Activated B cell treated with CpG ODN at 0.5 μM for 24 hours (primary cell): ENCODE data around the gene HIPK1. TPM values are rescaled to one million over a fixed set of nuclear protein-coding genes. Genes with fewer than 3 reads are reported as not detected.

Experiments
- ATAC-seq: fragments of 200-7000 bp; cut with Tn5 transposase; one replicate; pipeline ENCODE4 v1.10.0; 2021; ENCODE audit warnings: low read depth, mild to moderate bottlenecking, moderate library complexity
- CTCF ChIA-PET: fragments of 350-600 bp; sonication (Branson Sonifier 250); formaldehyde crosslinking; loops from one replicate; lab custom pipeline; 2021; ENCODE audit warnings: antibody characterized with exemption; lab: Charles Lee
- POLR2A ChIA-PET: fragments of 350-600 bp; sonication (Branson Sonifier 250); formaldehyde crosslinking; loops from one replicate; lab custom pipeline; 2021; ENCODE audit warnings: antibody characterized with exemption; lab: Charles Lee
- DNase-seq: peaks from one replicate; pipeline ENCODE4 v3.0.0; 2022
- H3K27ac Mint-ChIP-seq: one replicate; pipeline ENCODE4 v1.8.0; 2020; ENCODE audit warnings: mixed read lengths
- H3K27me3 Mint-ChIP-seq: one replicate; pipeline ENCODE4 v1.8.0; 2021; ENCODE audit warnings: mixed read lengths
- H3K36me3 Mint-ChIP-seq: one replicate; pipeline ENCODE4 v1.8.0; 2021; ENCODE audit warnings: low read depth, mixed read lengths
- H3K4me1 Mint-ChIP-seq: one replicate; pipeline ENCODE4 v1.8.0; 2021; ENCODE audit warnings: mixed read lengths
- H3K4me3 Mint-ChIP-seq: one replicate; pipeline ENCODE4 v1.8.0; 2020; ENCODE audit warnings: mild to moderate bottlenecking, mixed read lengths
- H3K9me3 Mint-ChIP-seq: one replicate; pipeline ENCODE4 v1.8.0; 2020; ENCODE audit warnings: mixed read lengths
- intact Hi-C: fragments of 100-400 bp; cut with micrococcal nuclease; formaldehyde crosslinking; loops from one replicate; pipeline ENCODE4 v1.15.1; 2024
- total RNA-seq: library from RNA; stranded (reverse); gene quantifications from 2 replicates; pipeline ENCODE4 v1.2.3, GENCODE V29; 2022
- TF ChIP-seq, protein P1 (sequence below): fragments of 200-600 bp; IDR thresholded peaks from one replicate; pipeline ENCODE4 v1.8.0; 2022; ENCODE audit warnings: antibody characterized with exemption, mild to moderate bottlenecking

HIPK1 gene
- total RNA-seq, 1 donor from 2014 or later: 39.0 TPM

DNA sequence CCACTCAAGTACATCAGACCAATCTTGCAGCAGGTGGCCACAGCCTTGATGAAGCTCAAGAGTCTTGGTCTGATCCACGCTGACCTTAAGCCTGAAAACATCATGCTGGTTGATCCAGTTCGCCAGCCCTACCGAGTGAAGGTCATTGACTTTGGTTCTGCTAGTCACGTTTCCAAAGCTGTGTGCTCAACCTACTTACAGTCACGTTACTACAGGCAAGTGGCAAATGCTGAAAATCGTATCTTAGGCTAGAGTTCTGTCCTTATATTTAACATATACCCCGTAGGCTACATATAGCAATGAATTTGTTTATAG, 12.1 kb downstream of the HIPK1 start:
- peaks cover 40% of the 10 kb centered on the region for H3K36me3 Mint-ChIP-seq
- peaks cover 56% of the 10 kb centered on the region for H3K4me1 Mint-ChIP-seq
- POLR2A ChIA-PET: no interaction called here
- TF ChIP-seq, protein P1, sequence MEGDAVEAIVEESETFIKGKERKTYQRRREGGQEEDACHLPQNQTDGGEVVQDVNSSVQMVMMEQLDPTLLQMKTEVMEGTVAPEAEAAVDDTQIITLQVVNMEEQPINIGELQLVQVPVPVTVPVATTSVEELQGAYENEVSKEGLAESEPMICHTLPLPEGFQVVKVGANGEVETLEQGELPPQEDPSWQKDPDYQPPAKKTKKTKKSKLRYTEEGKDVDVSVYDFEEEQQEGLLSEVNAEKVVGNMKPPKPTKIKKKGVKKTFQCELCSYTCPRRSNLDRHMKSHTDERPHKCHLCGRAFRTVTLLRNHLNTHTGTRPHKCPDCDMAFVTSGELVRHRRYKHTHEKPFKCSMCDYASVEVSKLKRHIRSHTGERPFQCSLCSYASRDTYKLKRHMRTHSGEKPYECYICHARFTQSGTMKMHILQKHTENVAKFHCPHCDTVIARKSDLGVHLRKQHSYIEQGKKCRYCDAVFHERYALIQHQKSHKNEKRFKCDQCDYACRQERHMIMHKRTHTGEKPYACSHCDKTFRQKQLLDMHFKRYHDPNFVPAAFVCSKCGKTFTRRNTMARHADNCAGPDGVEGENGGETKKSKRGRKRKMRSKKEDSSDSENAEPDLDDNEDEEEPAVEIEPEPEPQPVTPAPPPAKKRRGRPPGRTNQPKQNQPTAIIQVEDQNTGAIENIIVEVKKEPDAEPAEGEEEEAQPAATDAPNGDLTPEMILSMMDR: no peak
- H3K27me3 Mint-ChIP-seq: no peaks in the 10 kb centered on the region
- intact Hi-C loops: no loop called here
- peak overlapping the region; percentile 18 for H3K27ac Mint-ChIP-seq
- no peak for DNase-seq
- ATAC-seq: no peak
- CTCF ChIA-PET: no interaction called here
- no peaks in the 10 kb centered on the region for H3K9me3 Mint-ChIP-seq
- no peak overlapping the region for H3K4me3 Mint-ChIP-seq

DNA sequence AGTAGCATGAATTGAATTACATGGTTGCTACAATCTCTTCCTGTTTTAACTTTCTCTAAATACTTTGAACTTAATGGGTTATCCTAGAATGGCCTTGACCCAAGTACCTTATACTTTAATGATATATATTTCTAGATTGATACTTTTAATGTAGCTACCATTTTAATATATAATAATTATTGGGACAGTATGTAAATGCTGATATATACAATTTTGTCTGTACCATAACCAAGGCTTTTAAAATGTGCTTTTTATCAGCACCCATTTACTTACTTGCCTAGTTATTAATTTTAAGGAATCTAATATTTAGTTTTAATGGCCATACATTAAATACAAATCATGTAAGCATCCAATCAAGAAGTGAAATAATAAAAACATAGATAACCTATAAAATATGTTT, 13.4 kb downstream of the HIPK1 start:
- Mint-ChIP-seq H3K36me3 (peaks cover 42% of the 10 kb centered on the region), H3K27me3 (no peaks in the 10 kb centered on the region), H3K9me3 (no peaks in the 10 kb centered on the region), H3K4me1 (peaks cover 59% of the 10 kb centered on the region), H3K4me3 (no peak overlapping the region), H3K27ac (no peak overlapping the region)
- POLR2A ChIA-PET: no interaction called here
- CTCF ChIA-PET: no interaction called here
- DNase-seq (no peak), ATAC-seq (no peak)
- TF ChIP-seq, protein P1: no peak
- intact Hi-C loops: no loop called here

DNA sequence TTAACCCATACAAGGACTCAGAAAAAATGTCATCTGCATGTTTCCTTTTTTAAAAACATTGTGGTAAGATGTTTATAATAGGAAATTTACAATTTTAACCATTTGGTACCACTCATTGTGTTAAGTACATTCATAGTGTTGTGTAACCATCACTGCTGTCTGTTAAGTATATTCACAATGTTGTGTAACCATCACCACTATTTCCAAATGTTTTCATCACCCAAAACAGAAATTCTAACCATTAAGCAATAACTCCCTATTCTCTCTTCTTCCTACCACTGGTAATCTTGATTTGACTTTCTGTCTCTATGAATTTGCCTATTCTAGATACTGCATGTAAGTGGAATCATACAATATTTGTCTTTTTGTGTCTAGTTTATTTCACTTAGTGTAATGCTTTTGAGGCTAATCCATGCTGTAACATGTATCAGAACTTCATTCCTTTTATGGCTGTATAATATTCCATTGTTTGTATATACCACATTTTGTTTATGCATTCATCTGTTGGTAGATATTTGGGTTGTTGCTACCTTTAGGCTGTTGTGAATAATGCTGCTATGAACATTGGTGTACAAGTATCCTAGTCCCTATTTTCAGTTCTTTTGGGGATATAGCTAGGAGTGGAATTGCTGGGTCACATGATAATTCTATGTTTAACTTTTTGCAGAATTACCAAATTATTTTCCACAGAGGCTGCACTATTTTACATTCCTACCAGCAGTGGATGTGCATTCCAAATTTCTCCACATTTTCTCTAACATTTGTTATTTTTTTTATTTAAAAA, 14.1 kb downstream of the HIPK1 start:
- ATAC-seq (no peak), DNase-seq (no peak)
- TF ChIP-seq, protein P1: no peak
- Mint-ChIP-seq H3K36me3 (peaks cover 43% of the 10 kb centered on the region), H3K4me1 (peaks cover 56% of the 10 kb centered on the region), H3K4me3 (no peak overlapping the region), H3K9me3 (no peaks in the 10 kb centered on the region), H3K27ac (no peak overlapping the region), H3K27me3 (no peaks in the 10 kb centered on the region)
- ChIA-PET CTCF (no interaction called here), POLR2A (no interaction called here)
- intact Hi-C loops: no loop called here

DNA sequence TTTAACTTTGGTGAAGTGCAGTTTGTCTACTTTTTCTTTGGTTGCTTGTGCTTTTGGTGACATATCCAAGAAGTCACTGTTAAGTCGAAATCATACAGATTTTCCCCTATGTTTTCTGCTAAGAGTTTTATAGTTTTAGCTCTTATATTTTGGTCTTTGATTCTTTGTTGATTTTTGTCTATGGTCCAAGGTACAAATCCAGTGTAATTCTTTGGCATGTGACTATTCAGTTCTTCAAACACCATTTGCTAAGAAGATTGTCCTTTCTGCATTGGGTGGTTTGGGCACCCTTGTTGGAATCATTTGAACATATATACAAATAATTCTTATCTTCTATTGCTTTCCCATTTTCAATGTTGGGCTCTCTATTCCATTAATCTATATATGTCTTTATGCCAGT, 16.2 kb downstream of the HIPK1 start:
- no peak overlapping the region for H3K4me3 Mint-ChIP-seq

DNA sequence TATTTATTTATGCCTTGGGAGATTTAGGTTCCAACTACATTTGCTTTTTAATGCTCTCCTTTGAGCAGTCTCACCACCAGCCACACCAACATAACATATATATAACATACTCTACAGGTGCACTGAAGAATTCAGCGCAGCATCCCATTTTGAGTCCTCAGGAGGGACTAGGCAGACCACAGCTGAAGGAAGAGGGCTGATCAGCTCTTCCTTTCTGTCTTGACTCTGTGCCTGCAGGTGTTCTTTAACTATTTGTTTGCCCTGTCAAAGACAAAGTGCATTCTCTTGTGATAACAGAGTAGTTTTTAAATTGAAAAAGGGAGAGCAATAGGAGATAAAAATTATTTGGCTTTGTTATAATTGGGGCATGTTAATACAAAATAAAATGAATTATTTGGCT, 17.0 kb downstream of the HIPK1 start:
- H3K4me3 Mint-ChIP-seq: no peak overlapping the region
- DNase-seq (no peak), ATAC-seq (no peak)
- TF ChIP-seq, protein P1: no peak
- ChIA-PET CTCF (interaction anchor here (2.3 kb wide), 1 partner anchor 16 kb away, joined by 8 read pairs; no protein-coding TSS in a partner anchor), POLR2A (interaction anchor here (1.2 to 1.3 kb wide), 2 partner anchors 11 to 17 kb away, joined by 5 to 6 read pairs; partner anchors contain the start of gene HIPK1)
- intact Hi-C loops: loop anchor here (5.0 kb wide), 1 partner anchor 109 kb away; no protein-coding TSS in a partner anchor
- no peaks in the 10 kb centered on the region for H3K9me3 Mint-ChIP-seq
- peaks cover 37% of the 10 kb centered on the region for H3K36me3 Mint-ChIP-seq
- H3K27me3 Mint-ChIP-seq: no peaks in the 10 kb centered on the region
- H3K27ac Mint-ChIP-seq: no peak overlapping the region
- peaks cover 38% of the 10 kb centered on the region for H3K4me1 Mint-ChIP-seq

More for the DNA sequence above, 16.2 kb downstream of the HIPK1 start:
- intact Hi-C loops: loop anchor here (5.0 kb wide), 1 partner anchor 108 kb away; no protein-coding TSS in a partner anchor
- Mint-ChIP-seq H3K36me3 (peaks cover 43% of the 10 kb centered on the region), H3K27me3 (no peaks in the 10 kb centered on the region), H3K4me1 (peaks cover 46% of the 10 kb centered on the region), H3K27ac (no peak overlapping the region), H3K9me3 (no peaks in the 10 kb centered on the region)
- POLR2A ChIA-PET: interaction anchor here (0.9 kb wide), 1 partner anchor 10 kb away, joined by 3 read pairs; no protein-coding TSS in a partner anchor
- CTCF ChIA-PET: interaction anchor here (2.3 kb wide), 1 partner anchor 15 kb away, joined by 8 read pairs; no protein-coding TSS in a partner anchor
- ATAC-seq (no peak), DNase-seq (no peak)
- TF ChIP-seq, protein P1: no peak
